ENCODE data around the gene HOXB3. TPM values are rescaled to one million over a fixed set of nuclear protein-coding genes. Genes with fewer than 3 reads are reported as not detected.
A peak's percentile ranks its signal among the peaks of the same experiment; 100 is the strongest.

The HOXB3 gene
- total and polyA plus RNA-seq, 7 donors = 6.2 to 64.3 (median 25.3) TPM

- H3K4me1 ChIP-seq = peaks cover 0 to 67% (median 63%) of the 10 kb centered on the region in 4 donors
- no peaks in the 10 kb centered on the region for H3K27me3 ChIP-seq
These were observed 45.0 kb downstream of the HOXB3 start, which contains the start of gene HOXB2 for GRCh38 chr17:48545022-48545375. Gene HOXB2, minus strand, starts transcription at chr17:48545109. Its CDS starts 198 bp downstream, at chr17:48544911.

DNA sequence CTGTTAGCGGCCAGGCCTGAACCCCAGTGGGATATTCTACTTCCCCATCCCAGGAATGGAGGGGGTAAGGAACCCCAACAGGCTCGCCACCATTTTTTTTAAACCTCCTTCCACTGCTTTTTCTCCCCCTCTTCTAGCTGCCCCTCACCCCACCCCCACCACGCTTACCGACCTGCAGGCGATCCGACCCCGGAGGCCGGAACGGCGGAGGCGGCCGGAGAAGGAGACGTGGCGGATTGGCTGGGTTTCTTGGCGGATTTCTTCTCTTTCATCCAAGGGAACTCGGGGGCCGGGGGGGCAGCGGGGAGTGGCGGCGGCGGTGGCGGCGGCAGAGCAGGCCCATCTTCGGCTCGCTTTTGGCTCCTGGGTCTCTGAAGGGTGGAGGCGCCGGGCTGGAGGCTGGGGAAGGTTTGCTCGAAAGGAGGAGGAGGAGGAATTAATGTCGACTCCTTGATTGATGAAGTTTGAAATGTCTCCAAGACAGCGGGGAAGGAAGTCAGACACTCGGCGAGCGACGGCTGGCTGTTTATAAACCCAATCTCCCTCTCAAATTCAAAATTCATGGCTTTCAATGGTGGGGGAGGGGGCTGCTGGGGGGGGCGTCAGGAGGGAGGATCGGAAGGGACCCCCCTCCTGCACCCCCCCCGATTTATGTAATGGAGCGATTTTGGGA lies 45.6 kb downstream of the HOXB3 start:
- Histone ChIP-seq H3K9me3 (no peaks in the 10 kb centered on the region), H3K27me3 (no peaks in the 10 kb centered on the region), H3K36me3 (peaks cover 0 to 6% (median 2%) of the 10 kb centered on the region in 4 donors), H3K4me1 (peaks cover 0 to 64% (median 60%) of the 10 kb centered on the region in 4 donors), H3K4me3 (peak overlapping the region; percentile 72 to 87 (median 84)), H3K27ac (peak overlapping the region; percentile 94 to 99 (median 96))
- TF ChIP-seq POLR2A (IDR thresholded peaks at IDR 0.05) (peak in 1 of 2 donors; percentile 60), POLR2AphosphoS5 (IDR thresholded peaks at IDR 0.05) (peak; percentile 79 to 83 (median 81))
- TF ChIP-seq, protein P1, sequence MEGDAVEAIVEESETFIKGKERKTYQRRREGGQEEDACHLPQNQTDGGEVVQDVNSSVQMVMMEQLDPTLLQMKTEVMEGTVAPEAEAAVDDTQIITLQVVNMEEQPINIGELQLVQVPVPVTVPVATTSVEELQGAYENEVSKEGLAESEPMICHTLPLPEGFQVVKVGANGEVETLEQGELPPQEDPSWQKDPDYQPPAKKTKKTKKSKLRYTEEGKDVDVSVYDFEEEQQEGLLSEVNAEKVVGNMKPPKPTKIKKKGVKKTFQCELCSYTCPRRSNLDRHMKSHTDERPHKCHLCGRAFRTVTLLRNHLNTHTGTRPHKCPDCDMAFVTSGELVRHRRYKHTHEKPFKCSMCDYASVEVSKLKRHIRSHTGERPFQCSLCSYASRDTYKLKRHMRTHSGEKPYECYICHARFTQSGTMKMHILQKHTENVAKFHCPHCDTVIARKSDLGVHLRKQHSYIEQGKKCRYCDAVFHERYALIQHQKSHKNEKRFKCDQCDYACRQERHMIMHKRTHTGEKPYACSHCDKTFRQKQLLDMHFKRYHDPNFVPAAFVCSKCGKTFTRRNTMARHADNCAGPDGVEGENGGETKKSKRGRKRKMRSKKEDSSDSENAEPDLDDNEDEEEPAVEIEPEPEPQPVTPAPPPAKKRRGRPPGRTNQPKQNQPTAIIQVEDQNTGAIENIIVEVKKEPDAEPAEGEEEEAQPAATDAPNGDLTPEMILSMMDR (IDR thresholded peaks at IDR 0.05) = no peak
- intact Hi-C loops (cut with DNase I) = no loop called here
- DNase-seq = peak; percentile 99
- WGBS, 2 donors = 28 to 65% methylated on average over 38 of the region's 38 CpGs

More at GRCh38 chr17:48545022-48545375, 45.0 kb downstream of the HOXB3 start, which contains the start of gene HOXB2:
- 52 to 80% methylated on average over 12 of the region's 12 CpGs for WGBS, 2 donors
- Histone ChIP-seq H3K9me3 (no peaks in the 10 kb centered on the region), H3K4me3 (peak within 1 kb of the TSS; percentile 72 to 87 (median 84)), H3K36me3 (peaks cover 0 to 9% (median 2%) of the 10 kb centered on the region in 4 donors), H3K27ac (peak within 1 kb of the TSS; percentile 94 to 99 (median 96))
- no peak for DNase-seq
- intact Hi-C loops (cut with DNase I) = no loop called here
- TF ChIP-seq POLR2A (IDR thresholded peaks at IDR 0.05) = no peak
- TF ChIP-seq, protein P1 (IDR thresholded peaks at IDR 0.05) = no peak
- TF ChIP-seq EP300 (IDR thresholded peaks at IDR 0.05) = no peak
- TF ChIP-seq POLR2AphosphoS5 (IDR thresholded peaks at IDR 0.05) = no peak

DNA sequence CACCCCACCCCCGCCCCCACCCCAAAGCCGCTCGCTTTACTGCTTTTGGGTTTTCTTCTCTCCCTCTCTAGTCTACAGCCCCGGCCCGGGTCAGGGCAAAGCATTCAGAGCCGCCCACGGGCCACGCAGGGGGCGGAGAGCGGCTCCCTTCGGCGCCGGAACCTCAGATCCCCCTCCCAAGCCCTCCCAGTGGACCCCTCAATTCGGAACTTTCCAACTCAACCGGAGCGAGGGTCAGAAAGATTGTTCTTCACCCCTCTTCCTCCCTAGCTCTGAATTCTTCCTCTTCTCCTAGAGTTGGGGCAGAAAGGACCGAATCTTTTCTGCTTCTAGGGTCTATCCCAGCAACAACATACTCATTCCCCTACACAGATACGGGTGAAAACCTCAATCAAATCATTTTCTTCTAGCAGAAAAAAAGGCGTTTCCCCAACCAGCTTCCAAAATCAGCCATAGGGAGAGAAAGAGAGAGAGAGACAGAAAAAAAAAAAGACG lies 46.1 kb downstream of the HOXB3 start:
- intact Hi-C loops (cut with DNase I) = loop anchor here (2.0 kb wide), 1 partner anchor 33 kb away; no protein-coding TSS in a partner anchor
- H3K9me3 ChIP-seq = no peaks in the 10 kb centered on the region
- TF ChIP-seq, protein P1 (IDR thresholded peaks at IDR 0.05) = no peak
- TF ChIP-seq EP300 (IDR thresholded peaks at IDR 0.05) (no peak), POLR2AphosphoS5 (IDR thresholded peaks at IDR 0.05) (no peak), POLR2A (IDR thresholded peaks at IDR 0.05) (no peak)
- H3K4me3 ChIP-seq = peak overlapping the region; percentile 72 to 87 (median 84)
- WGBS, 2 donors = 21 to 24% methylated on average over 20 of the region's 20 CpGs
- H3K27me3 ChIP-seq = no peaks in the 10 kb centered on the region
- H3K36me3 ChIP-seq = peaks cover 0 to 6% (median 2%) of the 10 kb centered on the region in 4 donors
- H3K4me1 ChIP-seq = peaks cover 0 to 58% (median 55%) of the 10 kb centered on the region in 4 donors
- DNase-seq = no peak
- H3K27ac ChIP-seq = peak overlapping the region; percentile 94 to 99 (median 96)

DNA sequence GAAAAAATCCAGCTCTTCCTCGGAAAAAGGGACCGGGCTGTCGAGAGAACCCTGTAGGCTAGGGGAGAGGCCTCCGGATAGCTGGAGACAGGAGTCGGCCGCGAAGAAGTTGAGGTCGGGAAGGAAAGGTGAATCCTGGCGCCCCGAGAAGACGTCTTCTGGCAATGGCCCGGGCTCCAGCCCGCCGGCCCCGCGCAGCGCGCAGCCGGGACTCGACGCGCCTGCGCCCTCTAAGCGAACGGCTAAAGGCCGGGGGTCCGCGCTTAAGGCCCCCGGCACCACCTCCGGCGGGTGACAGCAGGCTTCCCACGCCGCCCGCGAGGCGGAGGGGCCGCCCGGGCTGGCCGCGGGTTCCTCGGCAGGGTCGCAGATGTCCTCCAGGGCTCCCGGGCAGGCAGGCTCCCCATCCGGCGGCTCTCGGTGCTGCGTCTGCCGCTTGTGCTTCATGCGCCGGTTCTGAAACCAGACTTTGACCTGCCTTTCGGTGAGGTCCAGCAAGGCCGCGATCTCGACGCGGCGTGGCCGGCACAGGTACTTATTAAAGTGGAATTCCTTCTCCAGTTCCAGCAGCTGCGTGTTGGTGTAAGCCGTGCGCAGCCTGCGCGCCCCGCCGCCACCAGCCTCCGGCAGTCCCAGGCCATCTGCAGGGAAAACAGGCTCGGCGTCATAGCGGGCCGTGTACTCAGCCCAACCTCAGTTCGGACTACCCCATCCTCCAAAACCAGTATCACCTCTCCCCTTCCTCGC lies 46.8 kb downstream of the HOXB3 start:
- peaks cover 0 to 52% (median 49%) of the 10 kb centered on the region in 4 donors for H3K4me1 ChIP-seq
- intact Hi-C loops (cut with DNase I) = loop anchor here (2.0 kb wide), 1 partner anchor 34 kb away; no protein-coding TSS in a partner anchor
- 1 to 9% methylated on average over 72 of the region's 72 CpGs for WGBS, 2 donors

More for the DNA sequence above, 46.8 kb downstream of the HOXB3 start:
- Histone ChIP-seq H3K27ac (peak overlapping the region; percentile 94 to 99 (median 96)), H3K27me3 (no peaks in the 10 kb centered on the region), H3K4me3 (peak overlapping the region; percentile 72 to 87 (median 84)), H3K9me3 (no peaks in the 10 kb centered on the region), H3K36me3 (peaks cover 0 to 6% (median 2%) of the 10 kb centered on the region in 4 donors)
- peak; percentile 83 for DNase-seq
- TF ChIP-seq EP300 (IDR thresholded peaks at IDR 0.05) (no peak), POLR2A (IDR thresholded peaks at IDR 0.05) (no peak), POLR2AphosphoS5 (IDR thresholded peaks at IDR 0.05) (peak in 2 of 4 donors; percentile 18 to 37)
- TF ChIP-seq, protein P1 (IDR thresholded peaks at IDR 0.05) = peak in 2 of 4 experiments; percentile 15 to 41

Data from sigmoid colon (tissue), 7 donors.